NCI-H128 (cell line): Measurements from ENCODE around the gene PIK3R2.
"Not testable (repeated sequence)": the region's sequence is repeated elsewhere in the genome, so short reads cannot be mapped to it uniquely, and the experiment has no call there.

Experiments
- DNase-seq: peaks from one replicate; lab custom pipeline; 2025; ENCODE audit not compliant: unreplicated experiment; lab: John Stamatoyannopoulos, UW

Gene PIK3R2

DNA sequence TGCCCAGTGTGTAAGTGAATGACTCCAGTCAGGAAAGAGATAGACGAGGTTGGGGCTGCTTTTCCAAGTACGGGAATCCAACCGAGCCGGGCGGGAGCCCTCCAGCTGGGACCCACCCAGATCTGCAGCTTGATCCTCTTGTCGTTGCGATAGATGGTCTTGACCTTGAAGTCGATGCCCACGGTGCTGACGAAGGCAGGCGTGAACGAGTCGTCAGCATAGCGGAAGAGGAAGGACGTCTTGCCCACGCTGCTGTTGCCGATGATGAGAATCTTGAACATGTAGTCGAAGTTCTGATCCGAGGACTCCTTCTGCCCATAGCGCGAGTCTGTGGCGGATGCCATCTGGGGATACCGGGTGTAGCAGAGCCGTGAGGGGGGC is 49.4 kb downstream of the PIK3R2 start:
- no peak for DNase-seq

DNA sequence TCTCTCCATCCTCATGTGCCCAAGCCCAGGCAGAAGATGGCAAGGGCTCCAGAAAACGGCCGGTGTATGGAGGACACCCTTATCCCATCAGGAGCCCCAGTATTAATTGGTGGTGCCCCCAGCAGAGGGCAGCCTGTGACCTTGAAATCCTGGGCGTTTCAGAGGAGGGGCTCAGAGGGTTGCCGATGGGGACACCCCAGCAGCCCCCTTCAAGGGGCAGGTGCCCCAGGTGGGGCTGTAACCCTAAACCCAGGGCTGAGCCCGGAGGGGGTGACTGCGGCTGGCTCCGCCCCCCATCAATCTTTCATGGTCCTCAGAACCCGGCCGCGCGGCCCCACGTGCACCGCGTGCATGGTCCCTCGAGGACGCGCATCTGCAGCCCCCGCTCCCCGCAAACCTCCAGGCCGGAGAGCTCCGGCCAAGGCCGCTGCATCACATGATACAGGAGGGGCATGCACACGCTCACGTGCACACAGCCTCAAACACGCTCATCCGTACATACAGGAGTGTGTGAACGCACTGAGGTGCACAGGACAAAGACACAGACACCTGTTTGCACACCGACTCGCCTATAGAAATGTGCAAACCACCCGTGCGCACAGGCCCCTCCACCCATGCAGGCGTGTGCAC is 49.9 kb downstream of the PIK3R2 start:
- peak; percentile 29 for DNase-seq

DNA sequence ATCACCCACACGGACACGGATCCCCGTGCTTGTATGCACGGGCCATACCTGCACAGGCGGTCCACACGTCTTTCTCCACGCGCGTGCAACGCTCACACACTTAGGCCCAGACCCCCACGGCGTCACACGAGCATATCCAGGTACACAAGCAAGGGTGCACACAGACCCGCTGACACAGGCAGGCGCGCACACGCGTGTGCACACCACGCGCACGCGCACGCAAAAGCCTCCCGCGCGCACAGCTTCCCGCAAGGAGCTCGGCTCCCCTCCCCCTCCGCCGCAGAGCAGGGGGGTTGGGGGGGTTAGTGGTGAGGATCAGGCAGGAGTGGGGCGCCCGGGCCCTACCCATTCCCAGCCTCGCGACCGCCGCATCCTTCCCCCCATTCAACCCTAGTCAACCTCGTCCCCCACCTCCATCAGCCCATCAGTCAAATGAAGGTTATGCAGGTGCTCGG is 50.5 kb downstream of the PIK3R2 start:
- peak; percentile 13 for DNase-seq

DNA sequence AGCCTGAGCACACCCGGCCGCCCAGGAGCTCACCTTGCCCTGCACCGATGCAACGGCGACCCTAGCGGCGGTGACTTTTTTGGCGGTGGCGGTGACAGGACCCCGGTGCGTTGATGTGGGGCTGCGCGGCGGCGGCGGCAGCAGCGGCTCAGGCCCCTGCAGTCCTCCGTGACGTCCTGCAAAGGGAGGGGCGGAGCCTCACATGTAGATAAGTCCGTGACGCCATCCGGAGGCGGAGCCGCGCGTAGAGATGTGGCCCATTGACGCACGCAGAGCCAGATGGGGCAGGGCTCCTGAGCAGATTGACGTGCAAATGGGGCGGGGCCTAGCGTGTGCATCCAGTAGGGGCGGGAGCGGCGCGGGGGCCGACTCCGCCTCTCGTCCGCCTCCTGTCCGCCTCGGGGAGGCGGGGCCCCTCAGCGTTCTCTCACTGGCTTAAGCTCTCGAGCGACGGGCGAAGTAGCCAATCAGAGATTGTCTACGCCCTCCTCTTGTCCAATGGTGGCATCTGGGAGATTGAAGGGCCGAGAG is 51.0 kb downstream of the PIK3R2 start, which contains the start of gene RAB3A:
Gene RAB3A (minus strand): TSS at position 180 of the 531 bp plus-strand sequence. CDS start 1,302 bp downstream, outside the sequence.
- DNase-seq, result peak; percentile 100

DNA sequence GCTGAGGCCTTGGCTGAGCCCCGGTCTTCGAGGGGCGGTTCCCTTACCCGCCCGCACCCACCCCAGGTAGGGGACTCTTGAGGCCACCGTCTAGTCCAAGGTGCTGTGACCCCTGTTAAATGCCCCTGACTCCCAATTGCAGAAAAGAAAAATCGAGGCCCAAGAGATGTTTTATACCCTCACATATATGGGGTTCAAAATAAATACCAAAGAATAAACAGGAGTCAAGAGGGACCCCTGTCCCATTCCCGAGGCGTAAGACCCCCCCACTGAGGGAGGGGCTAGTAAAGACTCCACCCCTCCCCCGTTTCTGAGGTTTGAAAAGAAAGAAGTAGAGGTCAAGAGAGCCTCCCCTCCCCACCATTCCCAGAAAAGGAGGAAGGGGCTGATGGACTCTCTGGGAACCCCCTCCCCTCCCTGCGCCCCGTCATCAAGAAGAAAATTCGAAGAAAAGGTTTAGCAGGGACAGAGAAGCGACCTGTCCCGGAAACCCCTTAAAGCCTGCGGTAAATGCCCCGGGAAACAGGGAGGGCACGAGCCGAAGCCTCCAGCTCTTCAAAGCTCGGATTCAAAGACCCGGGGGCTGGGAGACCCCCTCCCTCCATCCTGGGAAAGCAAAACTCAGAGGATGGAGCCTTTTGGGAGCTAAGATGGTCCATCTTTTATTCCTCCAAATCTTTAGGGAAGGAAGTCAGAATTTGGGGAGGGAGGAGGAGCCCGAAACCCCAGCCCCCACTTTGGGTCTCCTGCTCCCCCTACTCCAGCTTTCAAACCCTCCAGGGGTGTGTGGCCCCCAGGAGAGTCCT is 51.6 kb downstream of the PIK3R2 start:
- DNase-seq, result no peak

DNA sequence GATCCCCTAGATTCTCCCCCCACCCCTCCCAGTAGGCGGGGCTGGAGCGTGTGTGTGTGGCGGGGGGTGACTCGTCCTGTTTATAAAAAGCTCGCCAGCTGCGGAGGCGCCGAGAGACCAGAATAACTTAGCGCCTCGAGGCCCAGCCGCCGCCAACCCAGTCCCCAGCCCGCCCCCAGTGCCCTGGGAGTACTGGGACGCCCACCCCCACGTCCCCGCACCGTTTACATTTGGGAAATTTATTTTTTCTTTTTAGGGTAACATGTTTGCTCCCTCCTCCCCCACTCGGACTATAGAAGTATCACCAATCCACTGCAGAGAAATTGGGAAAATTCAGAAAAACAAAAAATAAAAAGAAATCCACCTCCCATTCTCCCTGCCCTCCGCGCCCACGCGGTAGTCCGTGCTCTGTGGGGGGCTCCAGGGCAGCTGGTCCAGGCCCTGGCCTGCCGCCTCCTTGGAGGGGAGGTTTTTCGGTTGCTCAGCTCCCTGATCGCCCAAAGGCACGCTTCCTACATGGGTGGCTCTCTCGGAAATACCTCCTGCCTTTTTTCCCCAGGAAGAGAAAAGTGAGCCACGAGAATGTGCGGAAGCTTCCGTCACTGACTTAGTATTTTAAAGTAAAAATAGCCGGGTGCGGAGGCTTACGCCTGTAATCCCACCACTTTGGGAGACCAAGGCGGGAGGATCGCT is 52.4 kb downstream of the PIK3R2 start:
- DNase-seq, result peak; percentile 39

DNA sequence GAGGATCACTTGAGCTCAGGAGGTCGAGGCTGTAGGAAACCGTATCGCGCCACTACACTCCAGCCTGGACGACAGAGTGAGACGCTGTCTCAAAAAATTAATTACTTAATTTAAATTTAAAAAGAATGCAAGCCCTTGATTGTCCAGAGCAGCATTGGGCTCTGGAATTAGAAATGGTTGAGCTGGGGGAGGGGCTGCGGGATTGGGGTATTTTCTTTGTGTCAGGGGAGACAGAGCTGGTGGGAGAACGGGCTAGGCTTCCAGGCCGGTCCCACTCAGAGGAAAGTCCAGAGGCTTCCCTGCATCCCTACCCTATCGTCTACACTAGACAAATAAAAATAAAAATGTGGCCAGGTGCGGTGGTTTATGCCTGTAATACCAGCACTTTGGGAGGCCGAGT is 53.1 kb downstream of the PIK3R2 start:
- DNase-seq, result no peak

DNA sequence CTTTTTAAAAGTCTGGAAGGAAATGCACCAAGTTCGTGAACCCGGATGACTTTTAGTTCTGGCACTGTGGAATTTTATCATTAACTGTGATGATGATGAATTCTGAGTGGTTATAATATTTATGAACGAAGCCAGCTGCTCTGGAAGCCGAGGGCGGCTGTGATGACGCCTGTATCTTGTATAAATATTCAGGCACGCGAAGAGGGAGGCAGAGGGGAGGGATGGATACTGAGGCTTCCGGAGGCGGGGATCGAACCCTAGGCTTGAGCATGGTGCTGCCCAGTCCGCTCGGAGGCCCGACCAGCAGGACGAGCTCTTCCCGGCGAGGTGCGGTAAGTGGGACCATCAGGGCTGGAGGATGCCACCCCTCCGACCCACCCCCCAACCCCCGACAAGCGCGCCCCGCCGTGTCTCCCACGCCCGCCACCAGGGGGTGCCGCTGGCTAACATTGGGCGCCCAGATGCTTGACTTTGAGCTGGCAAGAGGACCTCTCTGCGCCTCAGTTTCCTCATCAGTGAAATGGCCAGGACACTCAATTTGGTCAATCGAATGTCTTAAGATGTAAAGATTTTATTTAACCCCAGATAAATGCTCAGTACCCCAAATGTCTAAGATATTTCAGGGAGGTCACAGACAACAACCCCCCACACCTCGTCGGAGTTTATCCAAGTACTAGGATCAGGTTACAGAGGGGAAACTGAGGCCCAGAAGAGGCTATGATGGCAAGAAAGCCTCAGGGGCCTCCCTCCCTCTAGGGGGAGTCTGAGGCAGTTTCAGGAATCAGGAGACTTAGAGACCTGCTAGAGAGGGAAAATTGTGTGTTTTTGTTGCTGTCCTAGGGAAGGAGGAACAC is 55.4 kb downstream of the PIK3R2 start:
- no peak for DNase-seq

DNA sequence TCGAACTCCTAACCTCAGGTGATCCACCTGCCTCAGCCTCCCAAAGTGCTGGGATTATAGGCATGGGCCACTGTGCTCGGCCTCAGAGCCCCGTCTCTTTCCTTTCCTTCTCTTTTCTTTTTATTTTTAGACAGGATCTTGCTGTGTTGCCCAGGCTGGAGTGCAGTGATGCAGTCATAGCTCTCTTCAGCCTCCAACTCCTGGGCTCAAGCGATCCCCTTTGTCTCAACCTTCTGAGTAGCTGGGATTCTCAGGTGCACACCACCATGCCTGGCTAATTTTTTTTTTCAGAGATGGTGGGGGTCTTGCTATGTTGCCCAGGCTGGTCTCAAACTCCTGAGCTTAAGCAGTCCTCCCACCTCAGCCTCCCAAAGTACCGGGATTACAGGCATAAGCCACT is 56.9 kb downstream of the PIK3R2 start:
- not testable (repeated sequence) for DNase-seq

DNA sequence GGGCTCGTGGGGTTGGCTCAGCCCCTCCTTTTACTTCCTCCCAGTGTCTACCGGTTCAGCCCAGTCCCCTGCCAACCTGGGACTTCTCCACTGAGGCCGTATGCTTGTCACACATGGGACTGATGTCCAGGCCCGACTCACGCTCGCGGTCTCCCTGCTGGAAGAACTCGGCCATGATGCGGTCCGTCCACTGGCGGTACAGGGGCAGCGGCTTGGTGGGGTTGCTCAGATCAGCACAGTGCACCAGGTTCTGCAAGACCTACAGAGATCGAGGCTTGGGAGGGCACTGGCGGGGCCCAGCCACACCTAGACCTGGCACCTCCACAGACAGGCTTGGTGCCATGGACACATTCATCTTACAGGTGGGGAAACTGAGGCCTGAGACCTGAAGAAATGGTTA is 58.7 kb downstream of the PIK3R2 start:
- DNase-seq, result no peak

DNA sequence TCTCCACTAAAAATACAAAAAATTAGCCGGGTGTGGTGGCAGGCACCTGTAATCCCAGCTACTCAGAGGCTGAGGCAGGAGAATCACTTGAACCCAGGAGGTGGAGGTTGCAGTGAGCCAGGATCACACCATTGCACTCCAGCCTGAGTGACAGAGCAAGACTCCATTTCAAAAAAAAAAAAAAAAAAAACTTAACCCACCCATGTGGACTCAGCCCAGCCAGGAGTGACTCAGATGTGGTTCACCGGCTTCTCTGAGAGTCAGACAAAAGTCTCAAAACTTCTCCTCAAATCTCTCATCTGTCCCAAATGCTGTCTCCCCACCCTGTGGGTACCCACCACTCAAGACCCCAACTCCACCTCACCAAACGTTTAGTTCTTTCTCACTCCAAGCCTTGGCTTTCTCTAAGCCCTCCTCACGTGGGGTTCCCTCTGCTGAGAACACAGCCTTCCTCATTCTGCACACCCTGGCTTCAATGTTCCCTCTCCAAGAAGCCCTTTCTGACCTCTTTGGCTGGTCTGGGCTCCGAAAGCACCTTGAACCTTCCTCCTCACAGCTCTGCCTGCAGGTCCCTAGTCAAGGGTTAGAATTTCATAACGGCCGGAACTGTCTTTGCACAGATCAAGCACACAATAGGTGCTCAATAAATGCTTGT is 61.9 kb downstream of the PIK3R2 start:
- DNase-seq, result no peak

DNA sequence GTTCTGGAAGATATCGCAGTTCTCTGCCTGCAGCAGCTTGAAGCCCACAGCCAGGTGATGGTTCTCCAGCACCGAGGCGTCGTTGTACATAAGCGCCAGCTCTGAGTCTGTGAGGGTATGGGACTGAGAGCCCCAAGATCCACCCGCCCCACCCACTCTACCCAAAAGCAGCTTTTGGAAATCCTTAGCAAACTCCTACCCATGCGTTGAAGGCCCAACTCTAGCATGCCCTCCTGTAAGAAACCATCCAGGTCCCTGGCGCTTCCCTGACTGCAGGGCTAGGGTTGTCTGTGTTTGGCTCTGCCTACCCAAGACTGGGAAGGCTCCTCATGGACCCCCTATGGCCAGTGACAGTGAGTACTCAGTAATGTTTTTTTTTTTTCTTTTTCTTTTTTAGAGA is 63.8 kb downstream of the PIK3R2 start:
- no peak for DNase-seq

DNA sequence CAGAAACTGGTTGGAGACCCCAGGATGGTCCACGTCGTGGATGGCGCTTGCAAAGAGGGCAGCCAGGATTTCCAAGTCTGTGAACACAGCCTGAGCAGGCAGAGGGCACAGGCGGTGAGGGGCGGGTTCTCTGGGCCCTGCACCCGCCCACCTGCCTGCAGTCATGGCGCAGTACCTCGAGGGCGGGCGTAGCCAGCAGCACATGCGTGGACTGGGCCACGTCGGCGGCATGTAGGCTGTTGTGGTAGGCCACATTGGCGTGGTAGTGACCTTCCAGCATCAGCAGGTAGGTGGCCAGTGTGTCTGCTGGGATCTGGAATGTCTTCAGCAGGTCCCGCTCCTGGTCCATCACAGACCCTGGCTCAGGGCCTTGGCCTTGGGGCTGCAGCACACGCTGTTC is 65.2 kb downstream of the PIK3R2 start:
- no peak for DNase-seq

DNA sequence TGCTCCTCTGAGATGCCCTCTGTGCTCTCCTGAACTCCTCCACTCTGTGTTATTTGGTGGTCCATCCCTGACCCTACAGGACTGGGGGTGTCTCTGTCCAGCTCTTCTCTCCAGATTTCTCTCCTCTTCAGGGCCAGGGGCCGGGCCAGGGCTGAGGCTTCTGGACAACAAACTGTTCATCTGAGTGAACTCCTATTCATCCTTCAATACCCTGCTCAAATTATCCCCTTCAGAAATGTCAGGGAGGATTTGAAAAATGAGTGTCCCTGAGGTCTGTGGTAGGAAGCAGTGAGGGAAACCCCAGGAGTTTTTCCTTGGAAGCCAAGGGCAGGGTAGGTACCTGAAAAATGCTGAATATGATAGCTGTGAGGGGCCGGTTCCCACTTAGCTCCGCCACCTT is 65.6 kb downstream of the PIK3R2 start:
- DNase-seq, result no peak
